HEK293 (cell line): Measurements from ENCODE around the gene PRUNE1.

ENCODE experiments used
- CTCF ChIA-PET: fragments of 350-600 bp; formaldehyde crosslinking; extraction: SDS; loops from one replicate; lab custom pipeline; 2021; ENCODE audit warnings: antibody characterized with exemption; lab: Yijun Ruan, JAX
- POLR2A ChIA-PET: fragments of 300-600 bp; formaldehyde crosslinking; extraction: SDS; loops from one replicate; lab custom pipeline; 2020; ENCODE audit warnings: antibody characterized with exemption, inconsistent platforms; lab: Yijun Ruan, JAX
- H3K27ac ChIP-seq: fragments of 200-500 bp; sonication (Bioruptor generic); 2 replicates; pipeline ENCODE4 v1.5.1; 2014; ENCODE audit warnings: low read depth, low read length, control low read depth, inconsistent platforms; ENCODE audit errors: extremely low read depth
- H3K36me3 ChIP-seq, 2 experiments: fragments of 200-500 bp in 1 of 2; sonication (Bioruptor generic) in 1 of 2; 1 replicate in 1 of 2; 2 replicates in 1 of 2; pipeline ENCODE4 v1.5.1; 2014 to 2017; ENCODE audit warnings: inconsistent platforms in 2 of 2, low read length in 2 of 2; ENCODE audit not compliant: control insufficient read depth in 2 of 2, insufficient read depth in 1 of 2
- H3K4me1 ChIP-seq: fragments of 200-500 bp; sonication (Bioruptor generic); 2 replicates; pipeline ENCODE4 v1.5.1; 2014; ENCODE audit warnings: mild to moderate bottlenecking, low read length, inconsistent platforms; ENCODE audit not compliant: control insufficient read depth, insufficient read depth
- H3K4me3 ChIP-seq: 2 replicates; pipeline ENCODE4 v1.5.1; 2011; ENCODE audit warnings: low read depth, mild to moderate bottlenecking, control low read depth, low read length, moderate library complexity
- H3K9me3 ChIP-seq: fragments of 200-500 bp; sonication (Bioruptor generic); 2 replicates; pipeline ENCODE4 v1.5.1; 2014; ENCODE audit warnings: low read depth, low read length, inconsistent platforms; ENCODE audit not compliant: control insufficient read depth, insufficient read depth
- GFI1B ChIP-seq: fragments of 450-650 bp; formaldehyde crosslinking; IDR thresholded peaks from 2 replicates; pipeline ENCODE4 v1.5.1; 2016; ENCODE audit warnings: missing biosample characterization, missing genetic modification characterization
- HOXA7 ChIP-seq: sonication (generic); formaldehyde crosslinking; IDR thresholded peaks from 2 replicates; pipeline ENCODE4 v1.8.1; 2022; ENCODE audit warnings: missing genetic modification reagents, borderline replicate concordance
- OVOL3 ChIP-seq: fragments of 450-650 bp; formaldehyde crosslinking; IDR thresholded peaks from 2 replicates; pipeline ENCODE4 v1.5.1; 2016; ENCODE audit warnings: missing biosample characterization, missing genetic modification characterization
- PRDM6 ChIP-seq: fragments of 450-650 bp; formaldehyde crosslinking; IDR thresholded peaks from 2 replicates; pipeline ENCODE4 v1.5.1; 2017; ENCODE audit warnings: missing biosample characterization, missing genetic modification characterization
- RBAK ChIP-seq: fragments of 450-650 bp; formaldehyde crosslinking; IDR thresholded peaks from 2 replicates; pipeline ENCODE4 v1.5.1; 2016; ENCODE audit warnings: missing biosample characterization, missing genetic modification characterization
- SCRT2 ChIP-seq: fragments of 450-650 bp; formaldehyde crosslinking; IDR thresholded peaks from 2 replicates; pipeline ENCODE4 v1.5.1; 2016; ENCODE audit warnings: missing biosample characterization, missing genetic modification characterization
- ZNF146 ChIP-seq: fragments of 450-650 bp; formaldehyde crosslinking; IDR thresholded peaks from 2 replicates; pipeline ENCODE4 v1.5.1; 2016; ENCODE audit warnings: missing biosample characterization, missing genetic modification characterization
- ZNF175 ChIP-seq: fragments of 450-650 bp; formaldehyde crosslinking; IDR thresholded peaks from 2 replicates; pipeline ENCODE4 v1.5.1; 2016; ENCODE audit warnings: missing biosample characterization, missing genetic modification characterization
- ZNF184 ChIP-seq: fragments of 450-650 bp; IDR thresholded peaks from 2 replicates; pipeline ENCODE4 v1.5.1; 2018; ENCODE audit warnings: missing biosample characterization, mild to moderate bottlenecking, missing genetic modification characterization
- ZNF202 ChIP-seq: fragments of 450-650 bp; formaldehyde crosslinking; IDR thresholded peaks from 2 replicates; pipeline ENCODE4 v1.5.1; 2016; ENCODE audit warnings: missing biosample characterization, missing genetic modification characterization, borderline replicate concordance
- ZNF239 ChIP-seq: fragments of 450-650 bp; formaldehyde crosslinking; IDR thresholded peaks from 2 replicates; pipeline ENCODE4 v1.5.1; 2016; ENCODE audit warnings: missing biosample characterization, missing genetic modification characterization
- ZNF24 ChIP-seq: fragments of 450-650 bp; formaldehyde crosslinking; IDR thresholded peaks from 2 replicates; pipeline ENCODE4 v1.5.1; 2016; ENCODE audit warnings: missing biosample characterization, missing genetic modification characterization
- ZNF248 ChIP-seq: fragments of 450-650 bp; formaldehyde crosslinking; IDR thresholded peaks from 2 replicates; pipeline ENCODE4 v1.5.1; 2017; ENCODE audit warnings: missing biosample characterization, missing genetic modification characterization
- ZNF335 ChIP-seq: fragments of 450-650 bp; formaldehyde crosslinking; conservative IDR thresholded peaks from 2 replicates; pipeline ENCODE4 v1.5.1; 2016; ENCODE audit warnings: missing biosample characterization, missing genetic modification characterization
- ZNF366 ChIP-seq: fragments of 450-650 bp; formaldehyde crosslinking; conservative IDR thresholded peaks from 2 replicates; pipeline ENCODE4 v1.5.1; 2016; ENCODE audit warnings: missing biosample characterization, missing genetic modification characterization
- ZNF426 ChIP-seq: fragments of 450-650 bp; formaldehyde crosslinking; IDR thresholded peaks from 2 replicates; pipeline ENCODE4 v1.5.1; 2017; ENCODE audit warnings: missing biosample characterization, missing genetic modification characterization, mild to moderate bottlenecking, inconsistent platforms, moderate library complexity
- ZNF596 ChIP-seq: fragments of 450-650 bp; IDR thresholded peaks from 2 replicates; pipeline ENCODE4 v1.5.0; 2018; ENCODE audit warnings: missing biosample characterization, mild to moderate bottlenecking, missing genetic modification characterization, moderate library complexity
- ZNF645 ChIP-seq: fragments of 450-650 bp; formaldehyde crosslinking; IDR thresholded peaks from 2 replicates; pipeline ENCODE4; 2016; ENCODE audit warnings: missing biosample characterization, missing genetic modification characterization
- ZNF664 ChIP-seq: fragments of 450-650 bp; formaldehyde crosslinking; IDR thresholded peaks from 2 replicates; pipeline ENCODE4 v1.5.1; 2016; ENCODE audit warnings: missing biosample characterization, missing genetic modification characterization
- ZNF785 ChIP-seq: fragments of 450-650 bp; formaldehyde crosslinking; IDR thresholded peaks from 2 replicates; pipeline ENCODE4 v1.5.1; 2016; ENCODE audit warnings: missing biosample characterization, missing genetic modification characterization
- ZNF843 ChIP-seq: fragments of 450-650 bp; formaldehyde crosslinking; IDR thresholded peaks from 2 replicates; pipeline ENCODE4 v1.5.1; 2016; ENCODE audit warnings: missing biosample characterization, missing genetic modification characterization
- ZSCAN23 ChIP-seq: fragments of 450-650 bp; formaldehyde crosslinking; IDR thresholded peaks from 2 replicates; pipeline ENCODE4 v1.5.1; 2016; ENCODE audit warnings: missing biosample characterization, missing genetic modification characterization

PRUNE1 gene

DNA sequence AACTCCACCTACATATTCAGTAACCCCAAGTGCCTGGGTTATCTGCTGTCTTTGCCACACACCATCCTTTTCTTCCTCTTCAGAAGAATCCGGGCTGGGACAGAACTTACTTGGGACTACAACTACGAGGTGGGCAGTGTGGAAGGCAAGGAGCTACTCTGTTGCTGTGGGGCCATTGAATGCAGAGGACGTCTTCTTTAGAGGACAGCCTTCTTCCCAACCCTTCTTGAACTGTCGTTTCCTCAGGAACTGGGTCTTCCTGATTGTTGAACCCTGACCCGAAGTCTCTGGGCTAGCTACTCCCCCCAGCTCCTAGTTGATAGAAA, 44.1 kb upstream of the PRUNE1 start (continued):
- TF ChIP-seq ZNF202 (tag by site-specific recombination) (no peak), ZNF184 (tag by site-specific recombination) (no peak), ZNF785 (tag by site-specific recombination) (no peak), ZNF24 (tag by site-specific recombination) (no peak), ZNF146 (tag by site-specific recombination) (no peak), ZNF239 (tag by site-specific recombination) (no peak), ZNF664 (tag by site-specific recombination) (no peak), ZSCAN23 (tag by site-specific recombination) (no peak), ZNF645 (no peak), ZNF175 (tag by site-specific recombination) (no peak), ZNF335 (tag by site-specific recombination) (no peak)

DNA sequence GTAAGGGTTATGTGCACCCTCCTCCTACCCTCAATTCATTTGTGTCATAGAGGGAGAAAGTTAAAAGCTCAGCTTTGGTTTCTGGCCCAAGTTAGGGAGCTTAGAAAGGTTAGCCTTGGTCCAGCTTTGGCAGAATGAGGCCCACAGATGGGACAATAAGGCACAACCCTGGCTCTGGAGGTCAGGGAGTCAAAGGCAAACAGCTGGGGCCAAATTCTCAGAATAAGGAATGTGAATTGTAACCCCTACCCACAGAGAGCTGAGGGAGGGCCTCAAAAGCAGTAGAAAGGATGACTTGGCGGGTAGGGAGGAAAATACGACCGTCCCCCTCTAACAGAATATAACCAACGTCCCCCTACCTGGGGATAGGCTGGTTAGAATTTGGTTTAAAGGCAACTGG, 42.6 kb upstream of the PRUNE1 start:
- CTCF ChIA-PET, result interaction anchor here (0.5 to 2.3 kb wide), 4 partner anchors 12 to 405 kb away, joined by 3 to 14 read pairs (median 8); no protein-coding TSS in a partner anchor
- peaks cover 7 to 84% of the 10 kb centered on the region in 2 experiments; a peak in 2 of 3 replicates for H3K36me3 ChIP-seq

GRCh38 chr1:150966011-150966410, 42.2 kb upstream of the PRUNE1 start:
- no peak overlapping the region for H3K4me3 ChIP-seq
- POLR2A ChIA-PET, result interaction anchor here (0.9 kb wide), 1 partner anchor 8 kb away, joined by 3 read pairs; no protein-coding TSS in a partner anchor
- H3K27ac ChIP-seq, result no peak overlapping the region
- CTCF ChIA-PET, result interaction anchor here (0.5 to 2.3 kb wide), 4 partner anchors 11 to 405 kb away, joined by 3 to 14 read pairs (median 8); no protein-coding TSS in a partner anchor
- peaks cover 6 to 80% of the 10 kb centered on the region in 2 experiments; a peak in 2 of 3 replicates for H3K36me3 ChIP-seq
- no peaks in the 10 kb centered on the region for H3K4me1 ChIP-seq
- TF ChIP-seq ZNF843 (tag by site-specific recombination) (no peak), ZNF596 (tag by site-specific recombination) (no peak), HOXA7 (CRISPR knock-in tag) (no peak), GFI1B (tag by site-specific recombination) (no peak), SCRT2 (no peak)
- TF ChIP-seq, all 188 proteins: peak for 0
- H3K9me3 ChIP-seq, result no peaks in the 10 kb centered on the region

More for the DNA sequence above, 42.6 kb upstream of the PRUNE1 start:
- TF ChIP-seq ZNF248, result no peak
- no peak for TF ChIP-seq ZNF366 (tag by site-specific recombination)
- no peak for TF ChIP-seq OVOL3
- TF ChIP-seq RBAK (tag by site-specific recombination), result no peak
- Histone ChIP-seq H3K27ac (no peak overlapping the region), H3K4me3 (no peak overlapping the region), H3K4me1 (no peaks in the 10 kb centered on the region), H3K9me3 (no peaks in the 10 kb centered on the region)
- POLR2A ChIA-PET, result interaction anchor here (0.9 kb wide), 1 partner anchor 8 kb away, joined by 3 read pairs; no protein-coding TSS in a partner anchor

- peaks cover 19% of the 10 kb centered on the region for H3K4me1 ChIP-seq
- no peak overlapping the region for H3K27ac ChIP-seq
- H3K9me3 ChIP-seq, result no peaks in the 10 kb centered on the region
- TF ChIP-seq ZNF426 (no peak), PRDM6 (tag by site-specific recombination) (no peak)
- CTCF ChIA-PET, result interaction anchor here (0.8 kb wide), 1 partner anchor 16 kb away, joined by 3 read pairs; no protein-coding TSS in a partner anchor
- H3K36me3 ChIP-seq, result peaks cover 6 to 64% of the 10 kb centered on the region in 2 experiments; a peak in 2 of 3 replicates
- no peak overlapping the region for H3K4me3 ChIP-seq
- POLR2A ChIA-PET, result interaction anchor here (1.4 kb wide), 1 partner anchor 9 kb away, joined by 4 read pairs; no protein-coding TSS in a partner anchor
Observed at GRCh38 chr1:150967936-150968335, 40.3 kb upstream of the PRUNE1 start.
